ENCODE measurements around the gene PPFIBP2. TPM values are rescaled to one million over a fixed set of nuclear protein-coding genes. Genes with fewer than 3 reads are reported as not detected.

PPFIBP2 gene
- total RNA-seq: 3.0 and 4.0 TPM in 2 replicates

DNA sequence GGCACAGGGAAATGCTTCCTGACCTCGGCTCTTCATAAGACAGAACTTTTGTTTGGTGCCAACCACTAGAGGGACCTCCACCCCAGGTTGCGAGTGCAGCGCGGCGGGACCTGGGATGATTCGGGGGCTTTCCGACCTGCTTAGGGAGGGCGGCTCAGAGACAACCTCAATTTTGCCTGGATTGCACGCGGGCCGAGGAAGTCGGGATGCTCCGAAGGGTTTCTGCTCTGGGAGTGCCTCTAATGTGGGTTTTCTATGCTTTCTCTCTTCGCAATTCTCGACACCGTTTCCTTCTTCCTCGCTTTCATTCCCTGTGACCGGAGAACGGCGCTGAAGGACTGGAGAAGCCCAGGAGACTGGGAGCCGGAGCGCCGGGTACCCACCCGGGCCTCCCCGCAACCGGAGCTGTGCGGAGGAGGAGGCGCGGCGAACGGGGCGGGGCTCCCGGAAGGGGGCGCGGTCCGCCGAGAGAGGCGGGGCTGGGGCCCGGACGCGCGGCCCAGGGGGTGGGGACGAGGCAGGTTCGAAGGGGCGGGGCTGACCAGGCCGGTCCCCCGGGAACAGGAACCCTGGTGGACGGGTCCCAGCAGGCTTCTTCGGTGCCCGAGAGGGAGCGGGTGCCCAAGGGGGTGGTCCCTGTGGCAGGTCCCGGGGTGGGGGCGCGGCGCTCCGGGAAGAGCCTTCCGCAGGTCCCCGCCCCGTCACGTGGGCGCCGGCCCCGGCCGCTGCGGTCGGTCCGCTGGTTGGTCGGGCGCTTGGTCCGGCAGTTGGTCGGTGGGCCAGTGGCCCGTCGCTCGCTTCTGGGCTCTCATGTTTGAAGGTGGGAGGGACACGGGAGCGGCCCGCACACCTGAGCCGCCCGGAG lies at the start of gene PPFIBP2:
PPFIBP2 (plus strand) TSS at position 766 of the 865 bp plus-strand sequence. CDS start 35,477 bp downstream, outside the sequence.

DNA sequence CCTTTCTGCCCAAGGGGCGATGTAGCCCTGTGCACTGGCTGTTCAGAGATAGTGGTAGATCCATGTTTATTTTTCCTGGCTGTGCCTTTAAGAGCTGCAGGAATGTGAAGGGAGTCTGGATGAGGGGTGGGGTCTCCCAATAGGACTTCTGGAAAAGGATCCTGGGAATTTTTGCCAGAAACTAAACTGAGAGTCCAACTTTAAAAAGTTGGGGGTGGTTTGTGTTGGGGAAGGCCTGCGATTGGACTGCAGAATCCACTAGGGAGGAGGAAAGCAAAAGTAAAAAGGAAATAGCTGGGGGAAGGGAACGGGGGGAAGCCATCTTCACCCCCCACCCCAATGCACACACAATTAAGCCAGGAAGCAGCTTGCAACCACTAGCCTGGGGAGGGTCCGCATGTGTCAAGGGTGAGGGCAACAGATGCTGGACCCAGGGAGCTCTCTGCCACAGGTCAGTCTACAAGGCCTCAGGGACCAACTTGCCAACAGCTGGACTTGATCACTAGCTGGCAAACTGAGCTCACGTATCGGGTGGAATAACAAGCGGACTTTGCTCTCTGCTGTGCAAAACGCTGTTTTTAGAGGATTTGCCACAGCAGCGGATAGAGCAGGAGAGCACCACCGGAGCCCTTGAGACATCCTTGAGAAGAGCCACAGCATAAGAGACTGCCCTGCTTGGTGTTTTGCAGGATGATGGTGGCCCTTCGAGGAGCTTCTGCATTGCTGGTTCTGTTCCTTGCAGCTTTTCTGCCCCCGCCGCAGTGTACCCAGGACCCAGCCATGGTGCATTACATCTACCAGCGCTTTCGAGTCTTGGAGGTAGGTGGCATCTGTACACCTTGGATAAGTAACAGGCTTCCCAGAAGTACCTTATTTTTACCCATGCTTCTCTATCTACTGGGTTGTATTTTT lies 28.4 kb upstream of the PPFIBP2 start, which contains the start of gene OLFML1:
OLFML1 (plus strand) TSS at position 321 of the 912 bp plus-strand sequence; CDS start at position 691, 370 bp downstream.

DNA sequence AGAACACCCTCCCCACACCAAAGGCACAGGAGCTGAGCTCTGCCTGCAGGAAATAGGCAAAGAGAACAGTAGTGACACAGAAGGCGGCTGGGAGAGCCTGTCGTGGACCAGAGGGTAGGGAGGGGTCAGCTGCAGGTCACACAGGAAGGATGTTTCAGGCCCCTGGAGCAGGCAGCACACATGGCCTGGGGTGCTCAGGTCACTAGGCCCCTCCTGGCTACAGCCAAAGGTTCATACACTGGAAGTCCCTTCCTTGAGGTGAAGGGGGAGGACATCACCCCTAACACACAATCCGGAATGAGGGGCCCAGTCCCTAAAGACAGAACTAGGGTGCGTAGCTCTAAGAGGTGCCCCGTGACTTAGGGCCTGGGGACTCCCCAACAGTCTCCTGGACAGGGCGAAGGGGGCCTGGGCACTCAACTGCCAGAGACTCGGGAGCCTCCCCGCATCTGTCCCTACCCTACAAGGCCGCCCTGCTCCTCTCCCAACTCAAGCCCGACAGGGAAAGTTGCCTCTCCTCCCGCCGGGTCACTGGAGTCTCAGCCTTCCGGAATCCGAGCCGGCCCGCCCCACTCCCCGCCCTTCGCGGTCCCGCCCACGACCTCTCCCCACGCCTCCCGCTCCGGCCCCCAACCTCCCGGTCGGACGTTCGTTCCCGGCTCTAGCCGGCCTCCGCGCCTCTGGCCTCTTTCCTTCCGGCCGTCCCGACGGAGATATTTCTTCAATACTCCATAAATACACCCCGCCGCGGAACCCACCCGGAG lies 159.3 kb downstream of the PPFIBP2 start, which contains the start of gene CYB5R2:
CYB5R2 (minus strand) TSS at position 541 of the 764 bp plus-strand sequence. CDS start 675 bp downstream, outside the sequence.

Other genes with a start within 250 kb of the PPFIBP2 start
- 0.39 and 6.1 TPM in 2 replicates for gene OLFML1, start 28.5 kb upstream of the PPFIBP2 start, total RNA-seq
- 4.6 and 20.9 TPM in 2 replicates for gene CYB5R2, start 159.5 kb downstream of the PPFIBP2 start, total RNA-seq
- not detected in 2 replicates for gene OVCH2, start 192.5 kb downstream of the PPFIBP2 start, total RNA-seq

All from epithelial cell of alveolus of lung (primary cell).